ENCODE data around the gene OPCML. TPM values are rescaled to one million over a fixed set of nuclear protein-coding genes. Genes with fewer than 3 reads are reported as not detected.

The OPCML gene
- polyA plus RNA-seq, 1 donor (not counting 4 experiments of a cell fraction or from before 2014, with no cell fraction given) = 0.04 TPM

GRCh38 chr11:132983641-132983978 lies 548.7 kb downstream of the OPCML start:
- TF ChIP-seq EZH2 (IDR thresholded peaks at IDR 0.05; ENCODE audit: low read length) (no peak), CTCF (optimal IDR thresholded peaks at IDR 0.05 in 1 of 3, IDR thresholded peaks at IDR 0.05 in 1 of 3, conservative IDR thresholded peaks at IDR 0.05 in 1 of 3; ENCODE audit: extremely low read depth in 1 of 3, insufficient read depth in 2 of 3, low read length in 3 of 3) (no peak)
- Histone ChIP-seq H3K4me2 (ENCODE audit: control insufficient read depth, extremely low read depth, insufficient read depth, low read depth, low read length) (no peak overlapping the region), H3K27me3 (ENCODE audit: control insufficient read depth, extremely low read depth, insufficient read depth, low read length) (no peaks in the 10 kb centered on the region), H3K79me2 (ENCODE audit: control insufficient read depth, insufficient read depth, low read length) (no peaks in the 10 kb centered on the region), H3K27ac (ENCODE audit: control insufficient read depth, insufficient read depth, low read length) (no peak overlapping the region), H4K20me1 (ENCODE audit: control insufficient read depth, extremely low read depth, insufficient read depth, low read length) (no peaks in the 10 kb centered on the region), H3K4me1 (ENCODE audit: control insufficient read depth, extremely low read depth, insufficient read depth, low read length) (no peaks in the 10 kb centered on the region), H3K36me3 (ENCODE audit: control insufficient read depth in 2 of 2, extremely low read depth in 1 of 2, insufficient read depth in 2 of 2, low read length in 2 of 2) (no peaks in the 10 kb centered on the region), H3K4me3 (ENCODE audit: control insufficient read depth in 2 of 3, extremely low read depth in 1 of 3, insufficient read depth in 2 of 3, low read depth in 1 of 3, low read length in 3 of 3) (no peak overlapping the region), H3K9me1 (ENCODE audit: control insufficient read depth, extremely low read depth, insufficient read depth, low read length) (no peaks in the 10 kb centered on the region), H2AFZ (ENCODE audit: control insufficient read depth, low read length) (no peak overlapping the region), H3K9me3 (ENCODE audit: control insufficient read depth, low read depth, low read length) (no peaks in the 10 kb centered on the region), H3K9ac (ENCODE audit: control insufficient read depth, extremely low read depth, insufficient read depth, low read length) (no peak overlapping the region)
- FAIRE-seq (no peak), DNase-seq (ENCODE audit: low read depth, low spot score) (no peak)
- dilution Hi-C loops (cut with MboI; ENCODE audit: extremely low pct_ligation_motif_present, low sequenced_read_pairs) = no loop called here

DNA sequence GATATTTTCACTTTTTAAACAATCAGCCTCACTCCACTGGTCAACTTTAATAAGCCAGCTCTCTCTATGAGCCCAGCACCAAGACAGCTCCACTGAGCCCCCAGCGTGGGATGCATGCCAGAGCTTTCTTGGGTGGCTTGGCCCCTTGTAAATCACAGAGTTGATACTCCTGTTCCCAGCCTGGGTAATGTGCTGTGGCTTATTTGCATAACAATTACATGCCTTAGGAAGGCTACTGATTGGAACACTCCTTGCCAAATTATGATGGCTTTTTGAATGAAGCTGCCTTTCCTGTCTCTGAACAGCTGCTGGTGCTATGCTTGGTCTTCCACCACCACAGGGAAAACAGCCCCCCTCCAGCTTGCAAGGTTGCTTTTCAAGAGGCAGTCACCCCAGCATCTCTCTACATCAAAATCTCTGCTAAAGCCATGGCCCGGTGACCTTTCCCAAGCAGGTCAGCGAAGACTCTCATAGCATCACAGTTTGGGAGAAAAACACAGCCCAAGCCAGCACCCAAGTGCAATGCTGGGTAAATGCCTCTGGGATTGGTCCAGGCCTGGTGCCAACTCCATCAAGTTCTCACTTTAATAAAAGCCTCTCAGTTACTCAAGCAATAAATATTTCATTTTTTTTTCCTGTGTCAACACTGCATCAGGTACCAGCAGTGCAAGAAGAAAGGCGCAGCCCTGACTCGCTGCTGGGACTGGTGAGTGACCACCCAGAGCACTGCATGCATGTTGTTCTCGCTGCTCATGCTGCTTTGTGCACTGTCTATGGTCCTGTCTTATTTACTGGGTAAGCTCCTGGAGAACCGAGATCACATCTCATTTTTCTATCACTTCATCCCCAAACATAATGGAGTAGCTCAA lies 549.3 kb downstream of the OPCML start:
- Histone ChIP-seq H3K27ac (ENCODE audit: control insufficient read depth, insufficient read depth, low read length) (no peak overlapping the region), H3K36me3 (ENCODE audit: control insufficient read depth in 2 of 2, extremely low read depth in 1 of 2, insufficient read depth in 2 of 2, low read length in 2 of 2) (no peaks in the 10 kb centered on the region), H3K9me3 (ENCODE audit: control insufficient read depth, low read depth, low read length) (no peaks in the 10 kb centered on the region), H2AFZ (ENCODE audit: control insufficient read depth, low read length) (no peak overlapping the region), H3K4me1 (ENCODE audit: control insufficient read depth, extremely low read depth, insufficient read depth, low read length) (no peaks in the 10 kb centered on the region), H3K9me1 (ENCODE audit: control insufficient read depth, extremely low read depth, insufficient read depth, low read length) (no peaks in the 10 kb centered on the region), H3K9ac (ENCODE audit: control insufficient read depth, extremely low read depth, insufficient read depth, low read length) (no peak overlapping the region), H3K27me3 (ENCODE audit: control insufficient read depth, extremely low read depth, insufficient read depth, low read length) (no peaks in the 10 kb centered on the region), H3K4me2 (ENCODE audit: control insufficient read depth, extremely low read depth, insufficient read depth, low read depth, low read length) (no peak overlapping the region), H4K20me1 (ENCODE audit: control insufficient read depth, extremely low read depth, insufficient read depth, low read length) (no peaks in the 10 kb centered on the region), H3K4me3 (ENCODE audit: control insufficient read depth in 2 of 3, extremely low read depth in 1 of 3, insufficient read depth in 2 of 3, low read depth in 1 of 3, low read length in 3 of 3) (no peak overlapping the region), H3K79me2 (ENCODE audit: control insufficient read depth, insufficient read depth, low read length) (no peaks in the 10 kb centered on the region)
- FAIRE-seq (no peak), DNase-seq (ENCODE audit: low read depth, low spot score) (no peak)
- no peak for TF ChIP-seq EZH2 (IDR thresholded peaks at IDR 0.05; ENCODE audit: low read length)
- TF ChIP-seq CTCF (optimal IDR thresholded peaks at IDR 0.05 in 1 of 3, IDR thresholded peaks at IDR 0.05 in 1 of 3, conservative IDR thresholded peaks at IDR 0.05 in 1 of 3; ENCODE audit: extremely low read depth in 1 of 3, insufficient read depth in 2 of 3, low read length in 3 of 3) = no peak
- dilution Hi-C loops (cut with MboI; ENCODE audit: extremely low pct_ligation_motif_present, low sequenced_read_pairs) = no loop called here

Measured in keratinocyte (primary cell).